ENCODE measurements around the gene SND1.

Gene SND1

GRCh38 chr7:127874951-127875608, 223.1 kb downstream of the SND1 start:
- peaks cover 5% of the 10 kb centered on the region for H3K79me2 ChIP-seq (ENCODE audit: control insufficient read depth, low read length)
- H3K4me2 ChIP-seq (ENCODE audit: low read length) = no peak overlapping the region
- H3K27ac ChIP-seq (ENCODE audit: low read depth, low read length) = no peak overlapping the region
- H3K27me3 ChIP-seq (ENCODE audit: control insufficient read depth, low read length) = no peaks in the 10 kb centered on the region
- H3F3A ChIP-seq (ENCODE audit: control insufficient read depth, insufficient read depth) = no peaks in the 10 kb centered on the region
- H3K36me3 ChIP-seq (ENCODE audit: control insufficient read depth, low read length) = peaks cover 12% of the 10 kb centered on the region
- H3K4me1 ChIP-seq (ENCODE audit: control insufficient read depth, low read length) = peaks cover 6% of the 10 kb centered on the region
- TF ChIP-seq CTCF (IDR thresholded peaks at IDR 0.05; ENCODE audit: low read depth, low read length, poor library complexity, severe bottlenecking) (no peak), EZH2phosphoT487 (IDR thresholded peaks at IDR 0.05; ENCODE audit: borderline replicate concordance, low read length) (no peak)
- H4K20me1 ChIP-seq (ENCODE audit: control insufficient read depth, insufficient read depth, low read depth, low read length) = no peaks in the 10 kb centered on the region
- no peaks in the 10 kb centered on the region for H3K9me3 ChIP-seq (ENCODE audit: control insufficient read depth, insufficient read depth, low read length)
- H3K9me2 ChIP-seq (replicated peaks; ENCODE audit: control insufficient read depth, low read length) = no peaks in the 10 kb centered on the region
- no peak overlapping the region for H3K4me3 ChIP-seq (ENCODE audit: low read length)

GRCh38 chr7:127876393-127876792, 224.4 kb downstream of the SND1 start:
- no peak overlapping the region for H3K27ac ChIP-seq (ENCODE audit: low read depth, low read length)
- no peak overlapping the region for H3K4me2 ChIP-seq (ENCODE audit: low read length)
- no peaks in the 10 kb centered on the region for H3F3A ChIP-seq (ENCODE audit: control insufficient read depth, insufficient read depth)
- H4K20me1 ChIP-seq (ENCODE audit: control insufficient read depth, insufficient read depth, low read depth, low read length) = no peaks in the 10 kb centered on the region
- no peaks in the 10 kb centered on the region for H3K4me1 ChIP-seq (ENCODE audit: control insufficient read depth, low read length)
- H3K4me3 ChIP-seq (ENCODE audit: low read length) = no peak overlapping the region
- H3K79me2 ChIP-seq (ENCODE audit: control insufficient read depth, low read length) = peaks cover 5% of the 10 kb centered on the region
- peaks cover 3% of the 10 kb centered on the region for H3K36me3 ChIP-seq (ENCODE audit: control insufficient read depth, low read length)
- H3K9me2 ChIP-seq (replicated peaks; ENCODE audit: control insufficient read depth, low read length) = no peaks in the 10 kb centered on the region
- H3K9me3 ChIP-seq (ENCODE audit: control insufficient read depth, insufficient read depth, low read length) = no peaks in the 10 kb centered on the region
- TF ChIP-seq CTCF (IDR thresholded peaks at IDR 0.05; ENCODE audit: low read depth, low read length, poor library complexity, severe bottlenecking) (no peak), EZH2phosphoT487 (IDR thresholded peaks at IDR 0.05; ENCODE audit: borderline replicate concordance, low read length) (no peak)
- H3K27me3 ChIP-seq (ENCODE audit: control insufficient read depth, low read length) = no peaks in the 10 kb centered on the region

GRCh38 chr7:127877951-127878350, 226.0 kb downstream of the SND1 start:
- H3K79me2 ChIP-seq (ENCODE audit: control insufficient read depth, low read length) = peaks cover 5% of the 10 kb centered on the region; the same call in 1 of the 2 replicates
- no peak for TF ChIP-seq CTCF (IDR thresholded peaks at IDR 0.05; ENCODE audit: low read depth, low read length, poor library complexity, severe bottlenecking)
- TF ChIP-seq EZH2phosphoT487 (IDR thresholded peaks at IDR 0.05; ENCODE audit: borderline replicate concordance, low read length) = no peak
- no peaks in the 10 kb centered on the region for H4K20me1 ChIP-seq (ENCODE audit: control insufficient read depth, insufficient read depth, low read depth, low read length)
- no peak overlapping the region for H3K4me2 ChIP-seq (ENCODE audit: low read length)
- H3K27me3 ChIP-seq (ENCODE audit: control insufficient read depth, low read length) = no peaks in the 10 kb centered on the region
- H3K4me3 ChIP-seq (ENCODE audit: low read length) = no peak overlapping the region
- no peaks in the 10 kb centered on the region for H3K9me3 ChIP-seq (ENCODE audit: control insufficient read depth, insufficient read depth, low read length)
- H3K4me1 ChIP-seq (ENCODE audit: control insufficient read depth, low read length) = no peaks in the 10 kb centered on the region
- H3K36me3 ChIP-seq (ENCODE audit: control insufficient read depth, low read length) = no peaks in the 10 kb centered on the region; the same call in 1 of the 2 replicates
- H3F3A ChIP-seq (ENCODE audit: control insufficient read depth, insufficient read depth) = no peaks in the 10 kb centered on the region
- H3K9me2 ChIP-seq (replicated peaks; ENCODE audit: control insufficient read depth, low read length) = no peaks in the 10 kb centered on the region
- no peak overlapping the region for H3K27ac ChIP-seq (ENCODE audit: low read depth, low read length)
